Stimulated activated CD4-positive, alpha-beta T cell treated with anti-CD3 and anti-CD28 coated beads, TNF-alpha, amount 100 ng/mL, for 48 hours (primary cell): ENCODE results near the gene NPAS3.

Experiments used
- DNase-seq, 3 donors: peaks; one replicate each; pipeline ENCODE4 v3.0.0-alpha.2; 2020; ENCODE audit warnings: low read depth in 3 of 3

Gene NPAS3

GRCh38 chr14:33254861-33255395 is 316.2 kb downstream of the NPAS3 start:
- no peak for DNase-seq

DNA sequence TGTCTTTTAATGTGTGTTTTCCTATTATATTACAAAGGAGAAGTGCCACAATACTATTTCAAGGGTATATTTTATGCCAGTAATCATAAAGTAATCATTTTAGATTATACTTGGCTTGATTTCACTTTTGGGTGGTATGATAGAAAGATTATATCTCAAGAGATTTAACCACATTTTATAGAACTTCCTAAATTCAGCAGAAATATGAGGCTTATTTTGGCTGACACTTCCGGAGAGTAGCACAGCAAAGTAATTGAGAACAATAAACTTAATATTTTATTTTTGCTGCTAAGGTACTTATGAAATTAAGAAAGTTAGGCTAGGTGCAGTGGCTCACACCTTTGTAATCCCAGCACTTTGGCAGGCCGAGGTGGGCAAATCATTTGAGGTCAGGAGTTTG is 319.1 kb downstream of the NPAS3 start:
- no peak for DNase-seq

GRCh38 chr14:33259764-33260163 is 321.1 kb downstream of the NPAS3 start:
- no peak for DNase-seq

GRCh38 chr14:33271216-33271615 is 332.5 kb downstream of the NPAS3 start:
- no peak for DNase-seq

GRCh38 chr14:33271891-33272290 is 333.2 kb downstream of the NPAS3 start:
- no peak for DNase-seq

- DNase-seq: no peak
These were observed 335.3 kb downstream of the NPAS3 start for GRCh38 chr14:33273978-33274377.

DNA sequence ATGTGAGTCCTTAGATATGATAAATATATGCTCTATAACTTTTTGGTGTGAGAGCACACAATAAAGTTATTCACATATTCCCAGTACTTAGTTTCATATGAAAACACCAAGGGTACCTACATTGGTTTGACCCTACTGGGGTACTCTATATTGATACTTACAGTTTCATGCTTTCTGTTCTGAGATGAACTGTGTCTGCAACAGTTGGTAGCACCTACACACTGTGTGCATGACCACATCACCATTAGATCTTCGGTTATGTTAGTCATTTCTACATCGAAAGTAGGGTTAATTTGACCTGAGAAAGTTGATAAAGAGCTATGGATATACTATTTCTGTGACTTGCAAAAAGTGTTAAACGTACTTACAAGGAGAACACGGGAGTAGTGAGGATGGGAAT is 337.2 kb downstream of the NPAS3 start:
- DNase-seq: no peak

GRCh38 chr14:33279865-33280264 is 341.2 kb downstream of the NPAS3 start:
- DNase-seq: no peak

GRCh38 chr14:33280646-33281045 is 342.0 kb downstream of the NPAS3 start:
- no peak for DNase-seq

GRCh38 chr14:33282331-33283230 is 343.9 kb downstream of the NPAS3 start:
- DNase-seq: no peak

- no peak for DNase-seq
These were observed 347.4 kb downstream of the NPAS3 start for GRCh38 chr14:33285902-33286700.

- no peak for DNase-seq
These were observed 348.5 kb downstream of the NPAS3 start for GRCh38 chr14:33287189-33287588.

- no peak for DNase-seq
These were observed 352.0 kb downstream of the NPAS3 start for GRCh38 chr14:33290641-33291040.

GRCh38 chr14:33291529-33292104 is 352.9 kb downstream of the NPAS3 start:
- DNase-seq: no peak

GRCh38 chr14:33294419-33294818 is 355.7 kb downstream of the NPAS3 start:
- no peak for DNase-seq

GRCh38 chr14:33297565-33297964 is 358.9 kb downstream of the NPAS3 start:
- DNase-seq: no peak

GRCh38 chr14:33307691-33308251 is 369.1 kb downstream of the NPAS3 start:
- DNase-seq: no peak

- DNase-seq: no peak
These were observed 370.4 kb downstream of the NPAS3 start for GRCh38 chr14:33309106-33309505.

DNA sequence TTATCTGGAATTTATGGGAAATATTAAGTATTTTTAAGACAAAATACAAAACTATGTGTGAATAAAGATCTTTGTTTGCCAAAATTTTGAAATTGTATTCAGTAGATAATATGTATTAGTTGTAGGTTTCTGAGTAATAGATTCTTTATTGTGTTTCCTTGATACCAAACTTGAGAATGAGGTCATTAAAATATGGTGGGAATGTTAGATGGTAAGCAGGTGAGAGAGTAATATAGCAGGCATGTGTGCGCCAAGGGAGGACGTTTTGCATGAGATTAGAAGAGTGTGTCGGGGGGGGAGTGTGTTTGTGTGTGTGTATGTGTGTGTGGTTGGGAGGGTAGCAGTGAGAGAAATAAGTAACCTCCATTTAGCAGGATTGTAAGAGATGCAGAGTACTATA is 376.5 kb downstream of the NPAS3 start:
- DNase-seq: no peak

GRCh38 chr14:33315721-33316120 is 377.0 kb downstream of the NPAS3 start:
- DNase-seq: no peak

DNA sequence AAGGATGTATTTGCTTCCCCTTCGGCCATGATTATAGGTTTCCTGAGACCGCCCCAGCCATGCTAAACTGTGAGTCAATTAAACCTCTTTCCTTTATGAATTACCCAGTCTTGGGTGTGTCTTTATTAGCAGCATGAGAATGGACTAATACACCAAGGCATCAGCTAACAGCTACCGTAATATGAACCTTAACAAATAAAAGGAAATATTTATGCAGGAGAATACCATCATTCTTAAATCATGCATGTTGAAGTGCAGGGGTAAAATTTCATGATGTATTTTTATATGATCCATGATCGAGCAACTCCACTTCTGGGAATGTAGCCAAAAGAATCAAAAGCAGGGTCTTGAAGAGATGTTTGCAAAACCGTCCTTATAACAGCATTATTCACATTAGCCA is 379.0 kb downstream of the NPAS3 start:
- DNase-seq: no peak

- no peak for DNase-seq
These were observed 385.3 kb downstream of the NPAS3 start for GRCh38 chr14:33323979-33324378.
